Measurements from ENCODE around the gene AP1M1.

The AP1M1 gene

DNA sequence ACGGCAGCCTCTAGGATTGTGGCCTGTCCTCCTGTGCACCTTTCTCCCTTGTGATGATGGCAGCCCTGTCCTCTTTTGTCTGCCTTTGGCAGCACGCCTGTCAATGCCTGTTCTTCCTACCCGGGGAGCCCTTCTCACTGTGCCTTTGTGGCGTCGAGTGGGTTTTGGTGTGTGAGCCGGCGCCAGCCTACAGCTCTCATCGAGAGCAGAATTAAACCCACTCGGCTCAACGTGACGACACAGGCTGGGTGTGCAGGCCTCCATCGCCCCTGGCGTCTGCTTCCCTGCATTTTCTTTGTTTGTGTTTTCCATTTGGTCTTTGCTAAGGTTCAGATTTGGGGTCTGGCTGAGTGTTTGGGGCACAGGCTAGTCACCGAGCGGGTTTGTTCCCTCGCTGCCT, 34.4 kb downstream of the AP1M1 start:
- H4K12ac ChIP-seq (ENCODE audit: low read depth, low read length), result no peak overlapping the region
- no peak overlapping the region for H2BK5ac ChIP-seq (ENCODE audit: low read depth, low read length, poor library complexity)
- H3K9me3 ChIP-seq (ENCODE audit: insufficient read depth, low read depth, low read length), result peaks cover 9% of the 10 kb centered on the region
- WGBS (ENCODE audit: extremely low coverage, insufficient coverage, insufficient read length), result no CpG with 5 or more reads among the region's 16 CpGs
- H3K4me3 ChIP-seq (ENCODE audit: low read depth, low read length), result no peak overlapping the region
- no peak overlapping the region for H3K14ac ChIP-seq (ENCODE audit: low read length)
- no peak overlapping the region for H2BK12ac ChIP-seq (ENCODE audit: low read length)
- no peak overlapping the region for H4K8ac ChIP-seq (ENCODE audit: low read depth, low read length)
- no peak overlapping the region for H4K91ac ChIP-seq (ENCODE audit: low read depth, low read length)
- H3K36me3 ChIP-seq (ENCODE audit: control insufficient read depth in 1 of 2, insufficient read depth in 2 of 2, low read length in 2 of 2), result peaks cover 60 to 69% of the 10 kb centered on the region in 2 experiments
- H3K27ac ChIP-seq (ENCODE audit: low read depth, low read length), result no peak overlapping the region
- no peaks in the 10 kb centered on the region for H3K27me3 ChIP-seq (ENCODE audit: insufficient read depth, low read length)
- DNase-seq, result no peak
- no peak overlapping the region for H2AFZ ChIP-seq (ENCODE audit: insufficient read depth, low read length, poor library complexity)
- H3K79me2 ChIP-seq (ENCODE audit: control insufficient read depth, insufficient read depth, low read length, poor library complexity), result no peaks in the 10 kb centered on the region
- H3K18ac ChIP-seq (ENCODE audit: low read length), result no peak overlapping the region
- H3K79me1 ChIP-seq (ENCODE audit: low read length), result no peaks in the 10 kb centered on the region
- no peak overlapping the region for H3K23ac ChIP-seq (ENCODE audit: low read length)
- peaks cover 0 to 8% of the 10 kb centered on the region in 2 experiments for H3K4me1 ChIP-seq (ENCODE audit: control insufficient read depth in 1 of 2, insufficient read depth in 2 of 2, low read length in 2 of 2)
- H2AK5ac ChIP-seq (ENCODE audit: low read length), result no peak overlapping the region
- no peak overlapping the region for H3K4ac ChIP-seq (ENCODE audit: low read depth, low read length)
- no peak overlapping the region for H3K4me2 ChIP-seq (ENCODE audit: low read length)
- H3K9ac ChIP-seq (ENCODE audit: low read length), result no peak overlapping the region
- H2BK120ac ChIP-seq (ENCODE audit: insufficient read depth, low read length, poor library complexity), result no peak overlapping the region

DNA sequence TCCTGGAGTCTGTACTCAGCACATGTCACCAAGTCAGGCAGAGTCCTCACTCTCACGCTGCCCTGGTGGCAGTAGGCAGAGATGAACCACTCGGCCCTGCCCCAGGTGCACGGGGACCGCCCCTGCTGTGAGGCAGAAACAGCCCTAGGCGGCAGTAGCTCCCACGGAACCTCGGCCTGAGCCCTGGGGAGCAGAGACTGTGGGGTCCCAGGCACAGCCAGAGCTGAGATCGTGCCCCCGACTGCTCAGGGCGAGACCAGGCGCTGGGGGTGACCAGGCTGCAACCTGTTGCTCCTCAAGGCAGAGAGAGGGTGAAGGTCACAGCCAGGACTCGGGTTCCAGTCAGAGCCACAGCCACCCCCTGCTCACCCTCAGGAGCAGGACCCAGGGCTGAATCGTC, 34.9 kb downstream of the AP1M1 start:
- no peak overlapping the region for H2AFZ ChIP-seq (ENCODE audit: insufficient read depth, low read length, poor library complexity)
- H3K27me3 ChIP-seq (ENCODE audit: insufficient read depth, low read length), result no peaks in the 10 kb centered on the region
- H2BK12ac ChIP-seq (ENCODE audit: low read length), result no peak overlapping the region
- H3K4me2 ChIP-seq (ENCODE audit: low read length), result no peak overlapping the region
- no peak overlapping the region for H4K8ac ChIP-seq (ENCODE audit: low read depth, low read length)
- no peak overlapping the region for H4K12ac ChIP-seq (ENCODE audit: low read depth, low read length)
- peaks cover 9% of the 10 kb centered on the region for H3K9me3 ChIP-seq (ENCODE audit: insufficient read depth, low read depth, low read length)
- H2BK120ac ChIP-seq (ENCODE audit: insufficient read depth, low read length, poor library complexity), result no peak overlapping the region
- peaks cover 56 to 64% of the 10 kb centered on the region in 2 experiments for H3K36me3 ChIP-seq (ENCODE audit: control insufficient read depth in 1 of 2, insufficient read depth in 2 of 2, low read length in 2 of 2)
- no peak overlapping the region for H3K23ac ChIP-seq (ENCODE audit: low read length)
- no peak overlapping the region for H3K14ac ChIP-seq (ENCODE audit: low read length)
- H3K18ac ChIP-seq (ENCODE audit: low read length), result no peak overlapping the region
- peaks cover 0 to 8% of the 10 kb centered on the region in 2 experiments for H3K4me1 ChIP-seq (ENCODE audit: control insufficient read depth in 1 of 2, insufficient read depth in 2 of 2, low read length in 2 of 2)
- H2AK5ac ChIP-seq (ENCODE audit: low read length), result no peak overlapping the region
- no peaks in the 10 kb centered on the region for H3K79me1 ChIP-seq (ENCODE audit: low read length)
- no peak overlapping the region for H3K4ac ChIP-seq (ENCODE audit: low read depth, low read length)
- no peak for DNase-seq
- H3K9ac ChIP-seq (ENCODE audit: low read length), result no peak overlapping the region
- WGBS (ENCODE audit: extremely low coverage, insufficient coverage, insufficient read length), result no CpG with 5 or more reads among the region's 13 CpGs
- H3K27ac ChIP-seq (ENCODE audit: low read depth, low read length), result no peak overlapping the region
- no peak overlapping the region for H4K91ac ChIP-seq (ENCODE audit: low read depth, low read length)
- no peak overlapping the region for H2BK5ac ChIP-seq (ENCODE audit: low read depth, low read length, poor library complexity)
- H3K79me2 ChIP-seq (ENCODE audit: control insufficient read depth, insufficient read depth, low read length, poor library complexity), result no peaks in the 10 kb centered on the region
- no peak overlapping the region for H3K4me3 ChIP-seq (ENCODE audit: low read depth, low read length)

DNA sequence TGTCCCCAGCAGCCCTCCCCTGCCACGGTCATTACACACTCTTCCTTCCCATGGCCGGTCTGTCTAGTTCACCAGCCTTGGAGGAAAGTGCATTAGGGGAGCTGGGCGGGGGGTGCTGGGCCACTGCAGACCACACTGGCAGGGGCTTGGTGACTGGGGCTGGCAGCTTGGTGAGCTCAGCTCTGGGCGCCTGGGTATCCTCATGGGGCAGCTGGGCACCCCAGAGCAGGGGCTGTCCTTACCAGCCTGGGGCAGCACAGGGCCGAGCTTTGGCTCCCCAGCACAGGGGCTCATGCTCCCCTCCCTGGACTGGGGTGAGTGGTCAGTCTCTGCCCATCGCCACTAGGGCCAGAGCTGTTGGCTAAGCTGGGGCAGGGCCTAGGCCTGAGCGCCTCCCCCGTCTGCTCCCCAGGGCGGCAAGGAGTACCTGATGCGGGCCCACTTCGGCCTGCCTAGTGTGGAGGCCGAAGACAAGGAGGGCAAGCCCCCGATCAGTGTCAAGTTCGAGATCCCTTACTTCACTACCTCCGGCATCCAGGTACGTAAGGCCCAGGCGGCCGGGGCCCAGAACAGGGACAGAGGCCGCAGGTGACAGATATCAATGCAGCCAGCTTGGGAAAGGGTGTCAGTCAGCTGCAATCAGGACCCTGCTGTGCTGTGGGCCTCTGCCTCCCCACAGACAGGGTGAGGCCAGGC, 35.5 kb downstream of the AP1M1 start:
- no peak for DNase-seq
- no peak overlapping the region for H3K4ac ChIP-seq (ENCODE audit: low read depth, low read length)
- H3K27ac ChIP-seq (ENCODE audit: low read depth, low read length), result no peak overlapping the region
- WGBS (ENCODE audit: extremely low coverage, insufficient coverage, insufficient read length), result no CpG with 5 or more reads among the region's 19 CpGs
- H3K4me3 ChIP-seq (ENCODE audit: low read depth, low read length), result no peak overlapping the region
- H3K4me2 ChIP-seq (ENCODE audit: low read length), result no peak overlapping the region
- H3K9ac ChIP-seq (ENCODE audit: low read length), result no peak overlapping the region
- H3K79me1 ChIP-seq (ENCODE audit: low read length), result no peaks in the 10 kb centered on the region
- no peak overlapping the region for H3K18ac ChIP-seq (ENCODE audit: low read length)
- H2BK12ac ChIP-seq (ENCODE audit: low read length), result no peak overlapping the region
- no peak overlapping the region for H2BK5ac ChIP-seq (ENCODE audit: low read depth, low read length, poor library complexity)
- no peak overlapping the region for H2AFZ ChIP-seq (ENCODE audit: insufficient read depth, low read length, poor library complexity)
- no peak overlapping the region for H4K91ac ChIP-seq (ENCODE audit: low read depth, low read length)
- H2AK5ac ChIP-seq (ENCODE audit: low read length), result no peak overlapping the region
- H4K8ac ChIP-seq (ENCODE audit: low read depth, low read length), result no peak overlapping the region
- peaks cover 0 to 8% of the 10 kb centered on the region in 2 experiments for H3K4me1 ChIP-seq (ENCODE audit: control insufficient read depth in 1 of 2, insufficient read depth in 2 of 2, low read length in 2 of 2)
- no peak overlapping the region for H3K23ac ChIP-seq (ENCODE audit: low read length)
- no peak overlapping the region for H3K14ac ChIP-seq (ENCODE audit: low read length)
- H3K79me2 ChIP-seq (ENCODE audit: control insufficient read depth, insufficient read depth, low read length, poor library complexity), result no peaks in the 10 kb centered on the region
- H2BK120ac ChIP-seq (ENCODE audit: insufficient read depth, low read length, poor library complexity), result no peak overlapping the region
- peaks cover 50 to 58% of the 10 kb centered on the region in 2 experiments for H3K36me3 ChIP-seq (ENCODE audit: control insufficient read depth in 1 of 2, insufficient read depth in 2 of 2, low read length in 2 of 2)
- peaks cover 9% of the 10 kb centered on the region for H3K9me3 ChIP-seq (ENCODE audit: insufficient read depth, low read depth, low read length)
- H4K12ac ChIP-seq (ENCODE audit: low read depth, low read length), result no peak overlapping the region
- H3K27me3 ChIP-seq (ENCODE audit: insufficient read depth, low read length), result no peaks in the 10 kb centered on the region

DNA sequence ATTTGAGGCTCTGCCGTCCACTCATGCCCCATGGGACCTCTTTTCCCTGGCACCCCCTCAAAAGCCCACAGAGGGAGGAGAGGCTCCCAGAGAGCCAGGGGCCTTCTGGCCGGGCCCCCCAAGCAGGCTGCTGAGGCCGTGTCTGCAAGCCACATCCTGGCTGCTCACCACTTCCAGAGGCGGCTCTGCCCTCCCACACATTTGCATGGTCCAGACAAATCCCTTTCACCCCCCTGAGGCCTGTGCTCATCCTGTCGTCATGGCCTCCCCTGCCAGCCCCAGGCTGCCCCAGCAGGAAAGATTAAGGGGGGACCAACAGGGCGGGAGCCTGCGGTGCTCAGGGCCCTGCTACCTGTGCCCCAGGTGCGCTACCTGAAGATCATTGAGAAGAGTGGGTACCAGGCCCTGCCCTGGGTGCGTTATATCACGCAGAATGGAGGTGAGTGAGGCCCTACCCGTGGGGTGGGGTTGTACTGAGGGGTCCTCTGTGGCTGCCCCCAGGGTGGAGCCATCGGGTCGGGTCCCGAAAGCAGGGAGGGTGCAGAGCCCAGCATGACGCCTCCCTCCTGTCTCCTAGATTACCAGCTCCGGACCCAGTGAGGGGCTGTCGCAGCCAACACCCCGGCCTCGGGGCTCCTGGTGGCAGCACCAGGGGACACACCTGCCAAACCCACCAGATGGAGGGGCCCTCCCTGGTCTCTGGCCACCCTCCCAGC, 36.3 kb downstream of the AP1M1 start:
- no peak overlapping the region for H2BK12ac ChIP-seq (ENCODE audit: low read length)
- DNase-seq, result no peak

More for the DNA sequence above, 36.3 kb downstream of the AP1M1 start:
- Histone ChIP-seq H3K4me1 (ENCODE audit: control insufficient read depth in 1 of 2, insufficient read depth in 2 of 2, low read length in 2 of 2) (peaks cover 0 to 8% of the 10 kb centered on the region in 2 experiments), H4K8ac (ENCODE audit: low read depth, low read length) (no peak overlapping the region), H4K91ac (ENCODE audit: low read depth, low read length) (no peak overlapping the region), H2AFZ (ENCODE audit: insufficient read depth, low read length, poor library complexity) (no peak overlapping the region), H2BK120ac (ENCODE audit: insufficient read depth, low read length, poor library complexity) (no peak overlapping the region), H3K23ac (ENCODE audit: low read length) (no peak overlapping the region), H3K79me1 (ENCODE audit: low read length) (no peaks in the 10 kb centered on the region), H3K14ac (ENCODE audit: low read length) (no peak overlapping the region), H3K27me3 (ENCODE audit: insufficient read depth, low read length) (no peaks in the 10 kb centered on the region), H4K12ac (ENCODE audit: low read depth, low read length) (no peak overlapping the region), H3K36me3 (ENCODE audit: control insufficient read depth in 1 of 2, insufficient read depth in 2 of 2, low read length in 2 of 2) (peaks cover 42 to 51% of the 10 kb centered on the region in 2 experiments), H3K18ac (ENCODE audit: low read length) (no peak overlapping the region), H2BK5ac (ENCODE audit: low read depth, low read length, poor library complexity) (no peak overlapping the region), H3K9me3 (ENCODE audit: insufficient read depth, low read depth, low read length) (peaks cover 9% of the 10 kb centered on the region), H3K27ac (ENCODE audit: low read depth, low read length) (no peak overlapping the region), H3K4me2 (ENCODE audit: low read length) (no peak overlapping the region), H3K9ac (ENCODE audit: low read length) (no peak overlapping the region), H3K79me2 (ENCODE audit: control insufficient read depth, insufficient read depth, low read length, poor library complexity) (no peaks in the 10 kb centered on the region), H2AK5ac (ENCODE audit: low read length) (no peak overlapping the region), H3K4me3 (ENCODE audit: low read depth, low read length) (no peak overlapping the region), H3K4ac (ENCODE audit: low read depth, low read length) (no peak overlapping the region)
- WGBS (ENCODE audit: extremely low coverage, insufficient coverage, insufficient read length), result no CpG with 5 or more reads among the region's 19 CpGs

All from trophoblast cell (in vitro differentiated cells and primary cell).